HEK293 (cell line): ENCODE measurements around the gene ARL16.

Experiments used
- HOXC10 ChIP-seq: sonication (generic); formaldehyde crosslinking; IDR thresholded peaks from 2 replicates; pipeline ENCODE4 v1.8.1; 2023; ENCODE audit warnings: mild to moderate bottlenecking, missing genetic modification reagents
- IKZF3 ChIP-seq: fragments of 450-650 bp; IDR thresholded peaks from 2 replicates; pipeline ENCODE4 v1.5.0; 2018; ENCODE audit warnings: missing biosample characterization, mild to moderate bottlenecking, missing genetic modification characterization, moderate library complexity
- KLF17 ChIP-seq: fragments of 450-650 bp; formaldehyde crosslinking; IDR thresholded peaks from 2 replicates; pipeline ENCODE4 v1.5.1; 2016; ENCODE audit warnings: missing biosample characterization, missing genetic modification characterization
- MYNN ChIP-seq: fragments of 450-650 bp; formaldehyde crosslinking; IDR thresholded peaks from 2 replicates; pipeline ENCODE4 v1.5.1; 2016; ENCODE audit warnings: missing biosample characterization, missing genetic modification characterization, borderline replicate concordance
- MZF1 ChIP-seq: fragments of 450-650 bp; formaldehyde crosslinking; IDR thresholded peaks from 2 replicates; pipeline ENCODE4 v1.5.1; 2017; ENCODE audit warnings: missing biosample characterization, missing genetic modification characterization, borderline replicate concordance
- PRDM10 ChIP-seq: fragments of 450-650 bp; formaldehyde crosslinking; IDR thresholded peaks from 2 replicates; pipeline ENCODE4 v1.5.1; 2016; ENCODE audit warnings: missing biosample characterization, missing genetic modification characterization
- RBAK ChIP-seq: fragments of 450-650 bp; formaldehyde crosslinking; IDR thresholded peaks from 2 replicates; pipeline ENCODE4 v1.5.1; 2016; ENCODE audit warnings: missing biosample characterization, missing genetic modification characterization
- SP7 ChIP-seq: fragments of 450-650 bp; formaldehyde crosslinking; IDR thresholded peaks from 2 replicates; pipeline ENCODE4 v1.5.1; 2016; ENCODE audit warnings: missing biosample characterization, missing genetic modification characterization
- YY2 ChIP-seq: fragments of 450-650 bp; formaldehyde crosslinking; IDR thresholded peaks from 2 replicates; pipeline ENCODE4 v1.5.1; 2016; ENCODE audit warnings: missing biosample characterization, missing genetic modification characterization
- ZBTB11 ChIP-seq: fragments of 450-650 bp; formaldehyde crosslinking; conservative IDR thresholded peaks from 2 replicates; pipeline ENCODE4 v1.5.1; 2016; ENCODE audit warnings: low read depth, missing biosample characterization, missing genetic modification characterization
- ZBTB6 ChIP-seq: fragments of 450-650 bp; formaldehyde crosslinking; IDR thresholded peaks from 2 replicates; pipeline ENCODE4 v1.5.1; 2017; ENCODE audit warnings: missing biosample characterization, missing genetic modification characterization
- ZNF10 ChIP-seq: fragments of 450-650 bp; formaldehyde crosslinking; IDR thresholded peaks from 2 replicates; pipeline ENCODE4 v1.5.1; 2017; ENCODE audit warnings: missing biosample characterization, missing genetic modification characterization
- ZNF121 ChIP-seq: fragments of 450-650 bp; formaldehyde crosslinking; IDR thresholded peaks from 2 replicates; pipeline ENCODE4 v1.5.1; 2016; ENCODE audit warnings: missing biosample characterization, missing genetic modification characterization
- ZNF2 ChIP-seq: fragments of 450-650 bp; formaldehyde crosslinking; IDR thresholded peaks from 2 replicates; pipeline ENCODE4 v1.5.1; 2016; ENCODE audit warnings: missing biosample characterization, missing genetic modification characterization
- ZNF311 ChIP-seq: fragments of 450-650 bp; formaldehyde crosslinking; IDR thresholded peaks from 2 replicates; pipeline ENCODE4 v1.5.1; 2017; ENCODE audit warnings: missing biosample characterization, missing genetic modification characterization, borderline replicate concordance
- ZNF335 ChIP-seq: fragments of 450-650 bp; formaldehyde crosslinking; conservative IDR thresholded peaks from 2 replicates; pipeline ENCODE4 v1.5.1; 2016; ENCODE audit warnings: missing biosample characterization, missing genetic modification characterization
- ZNF341 ChIP-seq: fragments of 450-650 bp; formaldehyde crosslinking; IDR thresholded peaks from 2 replicates; pipeline ENCODE4; 2016; ENCODE audit warnings: low read depth, missing biosample characterization, missing genetic modification characterization
- ZNF354C ChIP-seq: fragments of 450-650 bp; formaldehyde crosslinking; IDR thresholded peaks from 2 replicates; pipeline ENCODE4 v1.5.1; 2016; ENCODE audit warnings: missing biosample characterization, missing genetic modification characterization, low read depth, borderline replicate concordance
- ZNF37A ChIP-seq: fragments of 450-650 bp; IDR thresholded peaks from 2 replicates; pipeline ENCODE4 v1.5.1; 2018; ENCODE audit warnings: missing biosample characterization, missing genetic modification characterization
- ZNF501 ChIP-seq: fragments of 450-650 bp; formaldehyde crosslinking; IDR thresholded peaks from 2 replicates; pipeline ENCODE4 v1.5.1; 2016; ENCODE audit warnings: missing biosample characterization, missing genetic modification characterization
- ZNF510 ChIP-seq: fragments of 450-650 bp; formaldehyde crosslinking; IDR thresholded peaks from 2 replicates; pipeline ENCODE4 v1.5.1; 2018; ENCODE audit warnings: mild to moderate bottlenecking, missing genetic modification characterization, missing biosample characterization; ENCODE audit not compliant: insufficient replicate concordance
- ZNF529 ChIP-seq: fragments of 450-650 bp; formaldehyde crosslinking; IDR thresholded peaks from 2 replicates; pipeline ENCODE4 v1.5.1; 2017; ENCODE audit warnings: missing genetic modification characterization, missing biosample characterization; ENCODE audit not compliant: insufficient replicate concordance
- ZNF561 ChIP-seq: fragments of 450-650 bp; IDR thresholded peaks from 2 replicates; pipeline ENCODE4 v1.5.1; 2018; ENCODE audit warnings: missing biosample characterization, missing genetic modification characterization, borderline replicate concordance
- ZNF629 ChIP-seq: fragments of 450-650 bp; formaldehyde crosslinking; IDR thresholded peaks from 2 replicates; pipeline ENCODE4 v1.5.1; 2017; ENCODE audit warnings: missing biosample characterization, missing genetic modification characterization
- ZNF747 ChIP-seq: fragments of 450-650 bp; formaldehyde crosslinking; IDR thresholded peaks from 2 replicates; pipeline ENCODE4 v1.5.1; 2016; ENCODE audit warnings: missing biosample characterization, missing genetic modification characterization
- TF ChIP-seq, protein P1 (sequence below): fragments of 450-650 bp; IDR thresholded peaks from 2 replicates; pipeline ENCODE4 v1.5.1; 2018; ENCODE audit warnings: missing biosample characterization, missing genetic modification characterization
- TF ChIP-seq, protein P2 (sequence below): fragments of 450-650 bp; formaldehyde crosslinking; IDR thresholded peaks from 2 replicates; pipeline ENCODE4 v1.5.1; 2016; ENCODE audit warnings: missing biosample characterization, missing genetic modification characterization

The ARL16 gene

GRCh38 chr17:81636505-81637288, 46.9 kb downstream of the ARL16 start, which contains the start of the genes NPLOC4 and TSPAN10 (continued):
- TF ChIP-seq PRDM10 (peak; percentile 69), ZNF10 (tag by site-specific recombination) (0 out of 2 replicates have a peak, but pooled peaks have one; percentile 48), ZNF2 (tag by site-specific recombination) (peak; percentile 52; the same call in 1 of the 2 replicates), MZF1 (tag by site-specific recombination) (peak; percentile 80), ZNF561 (peak; percentile 77; the same call in 1 of the 2 replicates), ZNF629 (tag by site-specific recombination) (peak; percentile 69), SP7 (tag by site-specific recombination) (peak; percentile 64; the same call in 1 of the 2 replicates), ZNF311 (tag by site-specific recombination) (no peak), ZNF354C (no peak), ZNF501 (no peak), YY2 (tag by site-specific recombination) (peak; percentile 77), ZBTB11 (peak; percentile 99), HOXC10 (CRISPR knock-in tag) (no peak), ZNF747 (tag by site-specific recombination) (no peak), ZNF335 (tag by site-specific recombination) (peak; percentile 37), KLF17 (peak; percentile 80), RBAK (tag by site-specific recombination) (no peak), ZNF37A (tag by site-specific recombination) (0 out of 2 replicates have a peak, but pooled peaks have one; percentile 19), ZNF341 (tag by site-specific recombination) (peak; percentile 44; the same call in 1 of the 2 replicates), IKZF3 (tag by site-specific recombination) (peak; percentile 80), ZNF510 (tag by site-specific recombination) (no peak), MYNN (no peak), ZNF121 (tag by site-specific recombination) (no peak), ZBTB6 (tag by site-specific recombination) (0 out of 2 replicates have a peak, but pooled peaks have one; percentile 12), ZNF529 (tag by site-specific recombination) (no peak)
- TF ChIP-seq, protein P1, sequence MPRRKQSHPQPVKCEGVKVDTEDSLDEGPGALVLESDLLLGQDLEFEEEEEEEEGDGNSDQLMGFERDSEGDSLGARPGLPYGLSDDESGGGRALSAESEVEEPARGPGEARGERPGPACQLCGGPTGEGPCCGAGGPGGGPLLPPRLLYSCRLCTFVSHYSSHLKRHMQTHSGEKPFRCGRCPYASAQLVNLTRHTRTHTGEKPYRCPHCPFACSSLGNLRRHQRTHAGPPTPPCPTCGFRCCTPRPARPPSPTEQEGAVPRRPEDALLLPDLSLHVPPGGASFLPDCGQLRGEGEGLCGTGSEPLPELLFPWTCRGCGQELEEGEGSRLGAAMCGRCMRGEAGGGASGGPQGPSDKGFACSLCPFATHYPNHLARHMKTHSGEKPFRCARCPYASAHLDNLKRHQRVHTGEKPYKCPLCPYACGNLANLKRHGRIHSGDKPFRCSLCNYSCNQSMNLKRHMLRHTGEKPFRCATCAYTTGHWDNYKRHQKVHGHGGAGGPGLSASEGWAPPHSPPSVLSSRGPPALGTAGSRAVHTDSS (tag by site-specific recombination), result peak; percentile 26; the same call in 1 of the 2 replicates
- TF ChIP-seq, protein P2, sequence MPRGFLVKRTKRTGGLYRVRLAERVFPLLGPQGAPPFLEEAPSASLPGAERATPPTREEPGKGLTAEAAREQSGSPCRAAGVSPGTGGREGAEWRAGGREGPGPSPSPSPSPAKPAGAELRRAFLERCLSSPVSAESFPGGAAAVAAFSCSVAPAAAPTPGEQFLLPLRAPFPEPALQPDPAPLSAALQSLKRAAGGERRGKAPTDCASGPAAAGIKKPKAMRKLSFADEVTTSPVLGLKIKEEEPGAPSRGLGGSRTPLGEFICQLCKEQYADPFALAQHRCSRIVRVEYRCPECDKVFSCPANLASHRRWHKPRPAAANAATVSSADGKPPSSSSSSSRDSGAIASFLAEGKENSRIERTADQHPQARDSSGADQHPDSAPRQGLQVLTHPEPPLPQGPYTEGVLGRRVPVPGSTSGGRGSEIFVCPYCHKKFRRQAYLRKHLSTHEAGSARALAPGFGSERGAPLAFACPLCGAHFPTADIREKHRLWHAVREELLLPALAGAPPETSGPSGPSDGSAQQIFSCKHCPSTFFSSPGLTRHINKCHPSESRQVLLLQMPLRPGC, result no peak
